Type B pancreatic cell (in vitro differentiated cells): Measurements from ENCODE around the gene CEMIP. TPM values are rescaled to one million over a fixed set of nuclear protein-coding genes. Genes with fewer than 3 reads are reported as not detected.

Experiments used
- DNase-seq: peaks from one replicate; pipeline ENCODE4 v3.0.0; 2021; ENCODE audit warnings: mixed read lengths; ENCODE audit not compliant: unreplicated experiment; ENCODE audit errors: extremely low spot score
- H3K27ac Mint-ChIP-seq: 2 replicates; pipeline ENCODE4 v1.8.0; 2021; ENCODE audit warnings: mild to moderate bottlenecking, mixed read lengths
- H3K27me3 Mint-ChIP-seq: 2 replicates; pipeline ENCODE4 v1.8.0; 2021; ENCODE audit warnings: mixed read lengths
- H3K36me3 Mint-ChIP-seq: 2 replicates; pipeline ENCODE4 v1.8.0; 2021; ENCODE audit warnings: mixed read lengths
- H3K4me1 Mint-ChIP-seq: one replicate; pipeline ENCODE4 v1.8.0; 2021; ENCODE audit warnings: mixed read lengths; ENCODE audit not compliant: unreplicated experiment
- H3K4me3 Mint-ChIP-seq: 2 replicates; pipeline ENCODE4 v1.8.0; 2021; ENCODE audit warnings: mild to moderate bottlenecking, mixed read lengths
- H3K9me3 Mint-ChIP-seq: 2 replicates; pipeline ENCODE4 v1.8.0; 2021; ENCODE audit warnings: mixed read lengths
- long read RNA-seq: library from polyadenylated mRNA; unstranded; transcript quantifications from one replicate; pipeline ENCODE4 v2.0.0, GENCODE V29; 2020
- total RNA-seq: library from RNA; stranded (reverse); gene quantifications from 2 replicates; pipeline ENCODE4 v1.2.1, GENCODE V29; 2021; ENCODE audit warnings: low replicate concordance
- TF ChIP-seq, protein P1 (sequence below): fragments of 200-600 bp; sonication (generic); conservative IDR thresholded peaks from 2 replicates; pipeline ENCODE4 v1.5.0; 2021; ENCODE audit warnings: antibody characterized with exemption, mild to moderate bottlenecking

The CEMIP gene, protein sequence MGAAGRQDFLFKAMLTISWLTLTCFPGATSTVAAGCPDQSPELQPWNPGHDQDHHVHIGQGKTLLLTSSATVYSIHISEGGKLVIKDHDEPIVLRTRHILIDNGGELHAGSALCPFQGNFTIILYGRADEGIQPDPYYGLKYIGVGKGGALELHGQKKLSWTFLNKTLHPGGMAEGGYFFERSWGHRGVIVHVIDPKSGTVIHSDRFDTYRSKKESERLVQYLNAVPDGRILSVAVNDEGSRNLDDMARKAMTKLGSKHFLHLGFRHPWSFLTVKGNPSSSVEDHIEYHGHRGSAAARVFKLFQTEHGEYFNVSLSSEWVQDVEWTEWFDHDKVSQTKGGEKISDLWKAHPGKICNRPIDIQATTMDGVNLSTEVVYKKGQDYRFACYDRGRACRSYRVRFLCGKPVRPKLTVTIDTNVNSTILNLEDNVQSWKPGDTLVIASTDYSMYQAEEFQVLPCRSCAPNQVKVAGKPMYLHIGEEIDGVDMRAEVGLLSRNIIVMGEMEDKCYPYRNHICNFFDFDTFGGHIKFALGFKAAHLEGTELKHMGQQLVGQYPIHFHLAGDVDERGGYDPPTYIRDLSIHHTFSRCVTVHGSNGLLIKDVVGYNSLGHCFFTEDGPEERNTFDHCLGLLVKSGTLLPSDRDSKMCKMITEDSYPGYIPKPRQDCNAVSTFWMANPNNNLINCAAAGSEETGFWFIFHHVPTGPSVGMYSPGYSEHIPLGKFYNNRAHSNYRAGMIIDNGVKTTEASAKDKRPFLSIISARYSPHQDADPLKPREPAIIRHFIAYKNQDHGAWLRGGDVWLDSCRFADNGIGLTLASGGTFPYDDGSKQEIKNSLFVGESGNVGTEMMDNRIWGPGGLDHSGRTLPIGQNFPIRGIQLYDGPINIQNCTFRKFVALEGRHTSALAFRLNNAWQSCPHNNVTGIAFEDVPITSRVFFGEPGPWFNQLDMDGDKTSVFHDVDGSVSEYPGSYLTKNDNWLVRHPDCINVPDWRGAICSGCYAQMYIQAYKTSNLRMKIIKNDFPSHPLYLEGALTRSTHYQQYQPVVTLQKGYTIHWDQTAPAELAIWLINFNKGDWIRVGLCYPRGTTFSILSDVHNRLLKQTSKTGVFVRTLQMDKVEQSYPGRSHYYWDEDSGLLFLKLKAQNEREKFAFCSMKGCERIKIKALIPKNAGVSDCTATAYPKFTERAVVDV (N-terminal part only)
- total RNA-seq, result 5.1 and 16.4 TPM in 2 replicates
- long read RNA-seq, partial matches to known transcripts, result 1 of 7 reads
- long read RNA-seq, other reads (novel, unspliced or antisense), result 6 of 7 reads

- peaks cover 50% of the 10 kb centered on the region for H3K27me3 Mint-ChIP-seq
- peak within 1 kb of the TSS; percentile 86 for H3K27ac Mint-ChIP-seq
- no peaks in the 10 kb centered on the region for H3K36me3 Mint-ChIP-seq
- peaks cover 11% of the 10 kb centered on the region for H3K4me1 Mint-ChIP-seq
- TF ChIP-seq, protein P1, sequence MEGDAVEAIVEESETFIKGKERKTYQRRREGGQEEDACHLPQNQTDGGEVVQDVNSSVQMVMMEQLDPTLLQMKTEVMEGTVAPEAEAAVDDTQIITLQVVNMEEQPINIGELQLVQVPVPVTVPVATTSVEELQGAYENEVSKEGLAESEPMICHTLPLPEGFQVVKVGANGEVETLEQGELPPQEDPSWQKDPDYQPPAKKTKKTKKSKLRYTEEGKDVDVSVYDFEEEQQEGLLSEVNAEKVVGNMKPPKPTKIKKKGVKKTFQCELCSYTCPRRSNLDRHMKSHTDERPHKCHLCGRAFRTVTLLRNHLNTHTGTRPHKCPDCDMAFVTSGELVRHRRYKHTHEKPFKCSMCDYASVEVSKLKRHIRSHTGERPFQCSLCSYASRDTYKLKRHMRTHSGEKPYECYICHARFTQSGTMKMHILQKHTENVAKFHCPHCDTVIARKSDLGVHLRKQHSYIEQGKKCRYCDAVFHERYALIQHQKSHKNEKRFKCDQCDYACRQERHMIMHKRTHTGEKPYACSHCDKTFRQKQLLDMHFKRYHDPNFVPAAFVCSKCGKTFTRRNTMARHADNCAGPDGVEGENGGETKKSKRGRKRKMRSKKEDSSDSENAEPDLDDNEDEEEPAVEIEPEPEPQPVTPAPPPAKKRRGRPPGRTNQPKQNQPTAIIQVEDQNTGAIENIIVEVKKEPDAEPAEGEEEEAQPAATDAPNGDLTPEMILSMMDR, result peak; percentile 91
- peak within 1 kb of the TSS; percentile 91 for H3K4me3 Mint-ChIP-seq
- DNase-seq, result peak; percentile 91
- no peaks in the 10 kb centered on the region for H3K9me3 Mint-ChIP-seq
These were observed at the start of gene CEMIP for GRCh38 chr15:80778964-80779657. Gene CEMIP, plus strand, starts transcription at chr15:80779370. Its CDS starts 94,510 bp downstream, at chr15:80873880.

DNA sequence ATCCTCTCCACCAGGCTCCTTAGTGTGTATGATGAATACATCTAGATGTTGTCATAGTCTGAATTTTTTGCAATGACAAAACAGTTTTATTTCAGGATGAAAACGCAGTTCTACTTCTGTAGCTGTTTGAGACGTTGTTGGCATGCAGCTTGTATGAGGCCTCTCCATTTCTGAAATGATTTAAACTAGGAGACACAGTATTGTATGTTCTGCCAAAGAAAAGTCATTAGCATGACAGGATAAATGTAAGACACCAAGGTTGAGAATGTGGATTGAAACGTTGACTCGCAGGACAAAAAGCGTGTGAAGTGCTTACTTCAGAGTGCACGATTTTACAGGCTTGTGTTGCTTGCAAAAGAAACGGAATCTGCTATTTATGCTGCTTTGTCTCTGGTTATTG is 48.8 kb upstream of the CEMIP start:
- Mint-ChIP-seq H3K4me3 (no peak overlapping the region), H3K9me3 (peaks cover 7% of the 10 kb centered on the region), H3K36me3 (peaks cover 22% of the 10 kb centered on the region), H3K4me1 (peaks cover 44% of the 10 kb centered on the region), H3K27me3 (no peaks in the 10 kb centered on the region), H3K27ac (no peak overlapping the region)
- no peak for DNase-seq
- TF ChIP-seq, protein P1, result no peak

DNA sequence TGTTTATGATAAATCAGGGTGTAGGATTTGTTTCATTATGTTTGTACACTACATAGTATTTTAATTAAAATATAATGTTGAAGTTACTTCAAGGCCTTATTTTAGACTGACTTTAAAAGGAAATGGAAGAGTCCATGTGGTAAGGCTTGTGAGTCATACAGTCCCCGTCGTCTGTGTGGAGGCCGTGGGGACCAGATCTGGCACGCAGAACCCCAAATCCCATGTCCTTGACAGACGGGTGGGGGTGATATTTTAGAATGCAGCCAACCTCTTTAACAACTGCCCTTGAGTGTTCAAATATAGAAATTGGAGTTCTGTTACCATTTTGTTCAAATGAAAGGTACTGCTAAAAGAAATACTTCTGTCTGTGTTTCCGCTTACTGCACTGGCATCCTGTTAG is 48.2 kb upstream of the CEMIP start:
- peaks cover 48% of the 10 kb centered on the region for H3K4me1 Mint-ChIP-seq
- TF ChIP-seq, protein P1, result no peak
- peaks cover 7% of the 10 kb centered on the region for H3K9me3 Mint-ChIP-seq
- no peak for DNase-seq
- H3K27ac Mint-ChIP-seq, result no peak overlapping the region
- no peak overlapping the region for H3K4me3 Mint-ChIP-seq
- peaks cover 25% of the 10 kb centered on the region for H3K36me3 Mint-ChIP-seq
- no peaks in the 10 kb centered on the region for H3K27me3 Mint-ChIP-seq

DNA sequence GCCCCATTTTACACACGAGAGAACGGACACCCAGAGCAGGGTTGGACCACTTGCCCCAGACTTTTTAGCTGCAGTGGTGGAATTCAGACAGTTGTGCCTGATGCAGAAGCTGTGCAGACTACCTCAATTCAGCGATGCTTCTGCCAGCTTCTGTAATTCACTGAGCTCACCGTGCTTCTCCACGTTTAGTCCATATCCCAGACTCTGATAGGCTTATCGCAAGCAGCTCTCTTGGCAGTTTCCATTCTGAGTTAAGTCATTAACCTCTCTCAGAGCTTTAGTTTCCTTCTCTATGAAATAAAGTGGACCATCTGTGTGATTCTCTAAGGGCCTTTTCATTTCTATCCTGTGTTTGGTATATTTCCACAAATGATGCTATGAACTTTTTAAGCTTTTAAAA is 47.0 kb upstream of the CEMIP start:
- peaks cover 3% of the 10 kb centered on the region for H3K9me3 Mint-ChIP-seq
- H3K27ac Mint-ChIP-seq, result no peak overlapping the region
- no peak for DNase-seq
- no peaks in the 10 kb centered on the region for H3K27me3 Mint-ChIP-seq
- peaks cover 17% of the 10 kb centered on the region for H3K36me3 Mint-ChIP-seq
- TF ChIP-seq, protein P1, result no peak
- H3K4me3 Mint-ChIP-seq, result no peak overlapping the region
- H3K4me1 Mint-ChIP-seq, result peaks cover 53% of the 10 kb centered on the region

DNA sequence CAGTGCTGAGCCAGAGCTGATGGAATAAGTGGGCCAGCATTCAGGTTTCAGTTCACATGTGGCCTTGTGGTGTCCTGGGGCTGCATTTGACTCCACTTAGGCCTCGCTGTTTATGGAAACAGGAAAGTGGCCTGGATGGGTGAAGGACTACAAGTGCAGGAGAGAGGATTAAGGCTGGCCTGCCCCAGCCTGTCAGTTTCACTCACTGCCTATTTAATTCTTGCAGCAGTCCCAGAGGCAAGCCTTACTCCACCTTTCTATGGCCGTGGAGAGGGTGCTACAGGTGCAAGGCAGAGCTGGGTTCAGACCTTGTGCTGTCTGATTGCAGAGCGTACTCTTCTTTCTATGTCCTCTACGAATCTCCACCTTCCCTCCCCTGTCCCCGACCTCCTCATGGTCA is 46.4 kb upstream of the CEMIP start:
- Mint-ChIP-seq H3K36me3 (peaks cover 19% of the 10 kb centered on the region), H3K27ac (no peak overlapping the region), H3K9me3 (peaks cover 5% of the 10 kb centered on the region)

More for the DNA sequence above, 46.4 kb upstream of the CEMIP start:
- TF ChIP-seq, protein P1, result no peak
- Mint-ChIP-seq H3K4me1 (peaks cover 54% of the 10 kb centered on the region), H3K4me3 (no peak overlapping the region), H3K27me3 (no peaks in the 10 kb centered on the region)
- DNase-seq, result no peak
